HG03565 (cell line): ENCODE data around the gene MITF.
"Not testable (repeated sequence)": the region's sequence is repeated elsewhere in the genome, so short reads cannot be mapped to it uniquely, and the experiment has no call there.

Source experiments
- ATAC-seq: cut with Tn5 transposase; IDR thresholded peaks from one replicate; pipeline ENCODE4 v1.9.1; 2021; ENCODE audit warnings: mild to moderate bottlenecking, moderate library complexity; ENCODE audit not compliant: unreplicated experiment

The MITF gene

DNA sequence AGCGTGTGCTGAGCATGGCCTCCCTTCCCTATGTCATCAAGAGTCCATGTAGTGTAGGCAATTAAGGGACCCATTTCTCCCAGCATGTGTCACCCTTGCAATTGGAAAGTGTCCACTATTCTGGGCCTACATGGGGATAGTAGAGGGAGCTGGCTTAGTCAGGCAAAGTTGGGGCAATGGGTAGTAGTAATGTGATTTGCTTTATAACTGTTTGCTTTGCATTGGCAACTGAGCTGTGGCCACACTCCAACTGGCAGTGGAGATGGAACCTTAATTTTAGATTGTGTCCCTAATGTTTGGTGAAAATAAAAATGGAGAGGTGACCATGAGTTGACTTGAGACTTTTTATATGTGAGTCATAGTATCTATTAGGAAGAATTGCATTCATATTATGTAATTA is 162.5 kb downstream of the MITF start:
- ATAC-seq, result no peak

DNA sequence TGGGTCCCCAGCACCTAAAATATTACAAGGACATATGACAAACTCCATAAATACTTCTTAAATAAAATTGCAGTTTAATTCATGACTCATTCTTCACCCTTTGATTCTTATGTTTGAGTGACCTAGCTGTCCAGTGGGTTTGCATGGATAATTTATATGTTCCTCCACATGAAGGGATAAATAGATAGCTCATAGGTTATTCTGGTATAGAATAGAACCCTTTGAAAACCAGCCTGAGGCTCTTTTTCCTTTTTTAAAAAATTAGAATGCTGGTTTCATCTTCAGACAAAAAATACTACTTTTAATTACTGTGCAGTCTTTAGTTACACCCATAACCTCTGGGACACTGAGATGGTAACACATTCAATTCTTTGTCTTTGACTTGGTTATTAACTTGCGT is 163.1 kb downstream of the MITF start:
- no peak for ATAC-seq

DNA sequence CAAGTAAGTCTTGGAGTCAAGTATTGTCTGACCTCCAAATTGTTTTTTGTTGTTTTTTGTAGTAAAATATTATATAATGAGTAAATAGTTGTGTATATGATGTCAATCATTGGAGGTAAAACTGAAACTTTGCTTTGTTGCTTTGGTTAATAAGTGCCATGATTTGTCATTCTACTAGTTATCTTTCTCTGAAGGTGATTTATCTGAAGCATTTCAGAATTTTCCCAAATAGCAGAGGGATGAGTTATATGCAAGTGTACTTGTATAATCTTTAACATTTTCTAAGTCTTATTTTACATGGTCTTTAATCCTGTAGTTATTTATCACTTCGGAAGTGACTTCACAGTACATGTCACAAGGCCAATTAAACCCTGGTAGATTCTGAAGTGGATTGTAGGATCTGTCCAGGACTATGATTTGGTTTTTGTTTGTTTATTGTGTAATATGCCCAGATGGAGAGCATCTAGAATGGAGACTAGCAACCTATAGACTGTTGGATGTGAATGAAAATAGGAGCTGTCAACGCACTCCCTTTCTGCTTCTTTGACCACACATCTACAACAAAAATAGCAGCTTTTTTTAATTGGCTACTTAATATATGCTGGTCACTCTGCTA is 167.2 kb downstream of the MITF start:
- ATAC-seq, result no peak

DNA sequence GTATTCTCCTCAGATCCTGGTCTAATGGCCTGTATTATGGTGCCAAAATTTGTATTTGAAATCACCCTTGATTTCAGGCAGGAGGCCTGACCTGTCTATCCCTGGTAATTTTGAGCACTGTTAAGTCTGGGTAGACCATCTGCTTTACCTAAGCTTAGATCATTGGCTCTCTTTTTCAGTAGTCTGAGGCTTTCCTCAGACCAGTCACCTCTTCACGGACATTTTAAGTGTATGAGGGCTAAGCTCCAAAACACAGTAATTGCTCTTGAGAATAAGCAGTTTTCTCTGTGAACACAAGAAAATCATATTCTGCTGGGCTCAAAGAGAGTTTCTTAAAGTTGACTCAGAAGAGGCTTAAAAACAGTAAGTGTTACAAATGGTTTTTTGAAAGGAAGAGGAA is 168.3 kb downstream of the MITF start:
- no peak for ATAC-seq

DNA sequence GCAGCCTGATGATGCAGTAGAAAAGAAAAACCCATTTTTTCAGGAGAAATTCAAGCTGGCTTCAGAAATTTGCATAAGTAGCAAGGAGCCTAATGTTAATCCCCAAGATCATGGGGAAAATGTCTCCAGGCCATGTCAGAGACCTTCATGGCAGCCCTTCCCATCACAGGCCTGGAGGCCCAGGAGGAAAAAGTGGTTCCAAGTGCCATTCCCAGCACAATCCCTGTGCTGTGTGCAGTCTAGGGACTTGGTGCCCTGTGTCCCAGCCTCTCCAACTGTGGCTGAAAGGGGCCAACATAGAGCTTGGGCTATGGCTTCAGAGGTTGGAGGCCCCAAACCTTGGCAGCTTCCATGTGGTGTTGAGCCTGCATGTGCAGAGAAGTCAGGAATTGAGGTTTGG is 170.6 kb downstream of the MITF start:
- ATAC-seq, result not testable (repeated sequence)

DNA sequence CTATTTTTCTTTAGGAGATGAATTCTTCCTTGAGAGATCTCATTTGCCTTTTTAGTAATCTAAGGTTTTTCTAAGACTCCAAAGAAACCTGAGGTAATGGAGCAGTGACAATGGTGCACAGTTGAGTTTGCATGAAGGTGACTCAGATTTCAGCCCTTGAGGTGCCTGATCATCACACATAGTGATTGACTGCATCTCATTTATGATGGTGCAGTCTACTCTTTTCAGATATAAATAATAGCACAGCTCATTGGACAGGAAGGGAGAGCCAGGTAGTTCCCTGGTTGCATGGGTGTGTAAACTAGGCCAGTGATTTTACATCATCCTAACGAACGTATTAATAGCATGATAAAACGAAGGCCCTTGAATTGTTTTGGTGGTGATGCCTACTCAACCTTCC is 174.2 kb downstream of the MITF start:
- ATAC-seq, result no peak

DNA sequence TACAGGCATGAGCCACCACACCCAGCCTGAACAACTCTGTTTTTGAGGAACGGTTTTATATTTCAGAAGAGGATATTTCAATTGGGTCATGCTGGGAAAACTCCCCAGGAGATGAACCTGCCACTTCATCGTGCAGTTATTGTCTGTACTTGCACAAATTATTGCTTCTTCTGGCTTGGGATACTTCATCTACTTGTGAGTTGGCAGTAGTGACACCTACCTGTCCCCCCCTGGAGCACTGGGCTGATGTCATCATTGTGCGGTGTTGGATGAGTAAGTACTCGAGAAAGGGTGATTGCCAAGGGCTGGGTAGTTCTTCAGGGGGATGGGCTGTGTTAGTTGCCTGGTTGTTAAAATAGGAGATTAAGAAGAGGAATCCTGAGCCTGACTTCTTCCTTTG is 175.1 kb downstream of the MITF start:
- ATAC-seq, result no peak

DNA sequence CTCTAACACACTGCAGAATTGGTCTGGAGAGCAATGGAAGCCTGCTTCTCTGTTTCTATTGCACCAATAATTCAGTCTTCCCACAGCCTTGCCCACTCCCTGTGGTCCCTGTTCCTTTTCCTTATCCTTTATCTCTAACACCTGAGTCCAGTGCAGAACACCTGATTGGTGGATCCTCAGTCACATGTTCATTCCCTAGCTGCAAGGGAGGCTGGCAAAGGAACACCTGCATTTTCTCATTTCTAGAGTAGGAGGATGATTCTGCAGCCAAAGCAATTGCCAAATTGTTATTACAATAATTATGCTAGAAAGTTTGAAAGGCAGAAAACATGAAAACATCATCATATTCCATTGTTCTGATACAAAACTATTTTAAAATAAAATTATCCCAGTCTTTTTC is 176.5 kb downstream of the MITF start:
- no peak for ATAC-seq

DNA sequence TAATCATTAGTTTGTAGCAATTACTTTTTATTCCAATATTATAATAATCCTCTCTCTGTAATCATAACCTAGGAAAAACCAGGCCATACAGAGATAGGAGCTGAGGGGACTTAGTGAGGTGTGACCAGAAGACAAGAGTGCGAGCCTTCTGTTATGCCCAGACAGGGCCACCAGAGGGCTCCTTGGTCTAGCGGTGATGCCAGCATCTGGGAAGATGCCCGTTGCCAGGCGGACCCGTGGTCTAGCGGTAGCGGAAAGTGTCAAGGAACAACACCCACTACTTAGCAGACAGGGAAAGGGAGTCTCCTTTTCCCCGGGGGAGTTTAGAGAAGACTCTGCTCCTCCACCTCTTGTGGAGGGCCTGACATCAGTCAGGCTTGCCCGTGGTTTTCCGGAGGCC is 180.7 kb downstream of the MITF start:
- ATAC-seq, result not testable (repeated sequence)

DNA sequence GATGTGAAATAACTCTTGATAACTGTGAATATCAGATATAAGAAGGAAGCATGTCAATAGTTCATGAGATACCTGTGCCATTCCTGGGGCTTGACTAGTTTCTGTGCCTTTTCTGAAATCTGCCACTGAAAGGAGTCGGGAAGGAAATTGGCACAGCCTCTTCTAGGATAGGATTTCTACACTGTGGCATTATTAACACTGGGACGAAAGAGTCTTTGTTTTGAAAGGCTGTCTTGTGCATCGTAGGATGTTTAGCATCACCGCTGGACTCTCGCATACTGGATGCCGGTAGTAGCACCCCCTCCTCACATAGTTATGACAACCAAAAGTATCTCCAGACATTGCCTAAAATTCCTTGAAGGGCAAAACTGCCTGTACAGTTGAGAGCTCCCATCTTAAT is 182.4 kb downstream of the MITF start:
- no peak for ATAC-seq

DNA sequence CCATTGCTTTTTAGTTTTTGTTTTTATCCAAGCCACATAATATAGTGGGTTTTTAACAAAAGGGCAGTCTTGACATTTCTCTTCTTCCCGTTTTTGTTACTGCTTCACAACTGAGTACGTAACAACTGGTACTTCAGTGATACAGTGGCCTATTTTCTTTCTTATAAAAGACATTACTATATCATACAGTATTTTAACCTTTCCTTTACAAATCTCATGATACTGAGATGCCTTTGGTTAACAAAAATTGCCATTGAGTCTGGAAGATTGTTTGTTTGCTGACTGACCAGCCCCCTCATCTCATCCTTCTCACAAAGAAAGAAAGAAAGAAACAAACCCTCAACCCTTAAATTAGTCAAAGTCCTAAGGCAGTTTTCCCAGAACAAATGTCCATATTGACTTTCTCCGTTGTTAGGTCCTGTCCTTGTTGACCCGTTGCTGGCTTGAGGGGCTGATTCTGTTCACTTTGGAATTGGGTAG is 183.3 kb downstream of the MITF start:
- ATAC-seq, result no peak

DNA sequence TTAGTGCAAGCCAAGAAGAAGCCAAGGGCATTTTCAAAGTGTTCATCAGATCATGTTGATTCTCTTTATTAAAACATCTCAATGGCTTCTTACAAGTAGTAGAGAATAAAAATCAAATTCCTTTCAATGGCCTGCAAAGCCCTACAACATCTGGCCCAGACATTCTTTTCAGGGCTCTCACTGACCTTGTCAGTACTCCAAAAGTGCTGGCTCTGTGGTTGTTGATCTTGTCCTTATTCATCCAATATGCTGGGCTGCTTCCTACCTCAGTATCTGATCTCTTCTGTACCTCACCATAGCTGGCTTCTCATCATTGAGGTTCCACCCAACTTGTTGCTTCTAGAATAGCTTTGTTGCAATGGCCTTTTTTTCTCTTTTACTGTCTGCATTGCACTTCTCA is 186.2 kb downstream of the MITF start:
- ATAC-seq, result no peak

DNA sequence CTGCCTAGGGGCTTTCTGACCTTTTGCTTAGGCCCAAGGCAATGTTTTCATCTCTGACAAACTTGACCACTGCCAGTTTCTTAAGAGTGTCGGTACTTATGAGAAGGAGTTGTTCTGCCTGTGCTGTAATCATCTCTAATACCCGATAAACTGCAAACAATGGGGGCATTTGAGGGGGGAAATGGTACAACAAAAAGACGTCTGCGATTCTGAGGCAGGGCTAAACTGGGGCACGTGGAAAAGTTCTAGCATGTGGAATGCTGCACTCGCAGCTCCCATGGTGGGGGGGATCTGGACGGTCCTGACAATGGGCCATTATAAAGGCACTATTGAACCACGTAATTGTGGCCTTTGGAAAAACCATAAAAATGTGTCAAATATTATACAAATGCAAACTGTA is 187.1 kb downstream of the MITF start:
- ATAC-seq, result no peak

DNA sequence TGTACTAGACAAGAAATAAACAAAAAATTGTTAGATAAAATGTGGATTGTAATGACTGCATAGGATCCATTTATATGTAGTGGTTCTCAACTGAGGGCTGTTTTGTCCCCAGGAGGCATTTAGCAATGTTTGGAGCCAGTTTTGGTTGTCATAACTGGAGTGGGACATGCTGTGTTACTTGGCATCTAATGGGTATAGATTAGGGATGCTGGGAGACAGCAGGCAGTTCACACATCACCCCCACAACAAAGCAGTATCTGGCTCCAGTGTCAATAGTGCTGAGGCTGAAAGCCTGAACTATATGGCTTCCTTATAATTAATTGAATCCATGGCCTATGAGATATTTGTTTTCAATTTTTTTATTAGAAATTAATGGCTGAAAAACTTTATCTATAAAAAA is 188.3 kb downstream of the MITF start:
- ATAC-seq, result no peak

DNA sequence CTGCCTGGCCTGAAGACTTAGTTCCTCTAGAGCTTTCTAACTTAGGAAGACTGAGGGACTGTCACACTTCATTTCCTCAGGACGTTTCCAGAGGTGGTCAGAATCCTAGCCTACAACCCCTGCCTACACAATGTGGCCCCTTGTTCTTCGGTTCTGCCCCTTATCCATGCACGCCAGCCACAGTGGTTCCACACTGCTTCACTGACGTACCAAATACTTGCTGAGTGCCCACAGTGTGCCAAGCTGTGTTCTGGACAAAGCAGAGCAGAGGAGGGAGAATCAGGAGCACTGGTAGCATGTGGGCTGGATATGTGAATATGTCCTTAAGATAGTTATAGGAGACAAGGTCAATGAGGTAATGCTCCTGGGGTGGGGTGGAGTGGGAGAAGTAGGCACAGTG is 189.8 kb downstream of the MITF start:
- no peak for ATAC-seq

DNA sequence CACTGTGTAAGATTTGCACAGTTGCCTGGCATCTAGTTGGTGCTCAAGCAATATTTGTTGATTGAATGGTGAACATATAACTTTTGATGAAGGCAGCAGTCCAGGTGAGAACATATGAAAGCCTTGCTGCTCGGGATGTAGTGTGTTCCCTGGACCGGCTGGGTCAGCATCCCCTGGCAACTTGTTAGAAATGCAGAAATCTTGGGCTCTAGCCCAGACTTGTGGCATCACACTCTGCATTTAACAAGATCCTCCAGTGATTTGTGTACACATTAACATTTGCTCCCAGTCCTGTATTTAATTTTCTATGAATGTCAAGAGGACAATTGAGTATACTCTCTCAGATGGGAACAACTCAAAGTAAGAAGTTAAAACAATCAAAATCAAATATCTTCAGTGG is 191.3 kb downstream of the MITF start:
- ATAC-seq, result no peak

DNA sequence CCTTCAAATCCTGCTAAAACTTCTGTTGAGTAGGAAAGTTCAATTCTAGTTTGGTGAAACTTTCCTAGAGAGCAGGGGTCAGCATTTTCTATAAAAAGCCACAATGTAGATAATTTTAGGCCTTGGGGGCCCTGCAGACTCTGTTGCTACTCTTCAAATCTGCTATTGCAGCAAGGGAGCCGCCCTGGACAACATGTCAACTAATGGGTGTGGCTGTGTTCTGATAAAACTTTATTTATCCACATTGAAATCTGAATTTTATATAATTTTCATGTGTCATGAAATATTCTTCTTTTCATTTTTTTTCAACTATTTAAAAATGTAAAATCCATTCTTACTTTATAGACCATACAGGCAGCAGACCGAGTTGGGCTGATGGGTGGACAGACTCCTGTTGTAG is 192.8 kb downstream of the MITF start:
- ATAC-seq, result no peak

DNA sequence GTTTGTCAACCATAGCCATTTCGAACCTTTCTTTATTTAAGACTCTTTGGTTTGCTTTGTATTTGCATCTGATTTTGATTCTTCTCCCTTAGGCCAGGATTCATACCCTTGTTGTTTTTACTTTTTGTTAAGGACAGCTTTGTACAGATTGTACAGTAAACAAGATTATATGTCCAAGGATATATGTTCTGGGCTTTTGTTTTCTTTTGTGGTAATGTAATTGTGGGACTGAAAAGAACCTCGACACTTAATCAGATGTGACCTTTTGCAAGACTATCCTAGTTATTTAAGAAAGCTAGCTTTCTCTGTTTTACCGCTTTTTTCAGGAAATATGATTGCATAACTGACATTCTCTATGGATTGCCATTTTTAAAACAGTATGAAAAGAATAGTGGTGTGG is 193.2 kb downstream of the MITF start:
- no peak for ATAC-seq

DNA sequence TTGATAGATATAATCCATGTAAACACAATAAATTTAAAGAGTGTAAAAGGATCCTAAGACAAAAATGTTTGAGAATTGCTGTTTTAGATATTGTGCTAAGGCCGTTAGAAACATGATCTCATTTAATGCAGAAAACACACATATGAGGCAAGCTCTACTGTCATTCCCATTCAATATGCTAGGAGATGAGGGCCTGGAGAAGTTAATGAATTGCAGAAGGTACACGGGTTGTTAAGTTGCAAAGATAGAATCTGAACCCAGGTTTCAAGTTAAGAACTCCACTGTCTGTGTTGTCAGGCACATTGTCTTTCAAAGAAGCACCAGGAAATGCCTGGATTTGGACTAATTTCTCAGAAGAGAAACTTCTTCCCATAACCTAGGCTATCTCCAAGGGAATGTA is 195.1 kb downstream of the MITF start:
- ATAC-seq, result no peak

DNA sequence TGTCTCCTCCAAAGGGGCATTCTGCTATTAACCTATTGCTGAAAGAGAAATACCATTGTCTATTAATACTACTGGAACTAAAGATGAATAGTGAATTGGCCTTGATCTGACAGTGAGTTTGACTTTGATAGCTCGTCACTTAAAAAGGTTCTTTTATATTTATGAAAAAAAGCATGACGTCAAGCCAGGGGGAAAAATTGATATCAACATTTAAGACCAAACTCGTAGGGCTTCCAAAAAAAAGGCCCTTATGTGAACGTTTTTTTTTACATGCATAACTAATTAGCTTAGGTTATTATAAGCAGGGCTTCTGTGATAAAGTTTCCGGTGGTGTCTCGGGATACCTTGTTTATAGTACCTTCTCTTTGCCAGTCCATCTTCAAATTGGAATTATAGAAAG is 197.0 kb downstream of the MITF start:
- no peak for ATAC-seq

DNA sequence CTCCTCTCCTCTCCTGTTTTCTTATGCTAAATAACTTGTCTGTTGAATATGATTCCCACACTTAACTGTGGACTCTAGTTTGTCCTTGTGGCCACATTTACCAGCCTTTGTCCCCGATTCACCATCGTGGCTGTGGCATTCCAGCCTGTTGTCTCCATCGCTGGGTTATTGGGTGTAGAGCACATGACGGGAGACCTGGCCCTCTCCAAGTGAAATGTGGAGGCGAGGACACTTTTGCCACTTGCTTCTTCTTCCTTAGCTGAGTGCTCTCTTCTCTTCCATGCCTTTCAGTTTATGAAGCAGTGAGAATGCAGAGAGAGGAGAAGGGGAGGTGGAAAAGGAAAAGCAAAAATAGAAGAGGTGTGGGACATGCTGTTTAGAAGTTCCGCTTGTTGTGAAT is 198.8 kb downstream of the MITF start:
- no peak for ATAC-seq

DNA sequence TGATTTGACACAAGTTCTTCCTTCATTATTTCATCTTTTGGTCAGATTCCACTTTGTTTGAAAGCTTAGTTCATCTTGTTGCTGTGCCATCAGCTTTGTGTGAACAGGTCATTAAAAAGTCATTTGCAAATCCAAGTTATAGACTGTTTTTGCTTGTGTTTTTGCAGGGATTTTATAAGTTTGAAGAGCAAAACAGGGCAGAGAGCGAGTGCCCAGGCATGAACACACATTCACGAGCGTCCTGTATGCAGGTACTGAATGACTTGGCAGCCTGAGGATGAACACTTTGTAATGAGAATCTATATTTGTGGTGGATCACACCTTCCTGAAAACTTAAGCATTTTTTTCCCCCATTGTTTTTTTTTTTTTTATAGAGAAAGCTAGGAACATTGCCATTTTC is 199.7 kb downstream of the MITF start:
- no peak for ATAC-seq

DNA sequence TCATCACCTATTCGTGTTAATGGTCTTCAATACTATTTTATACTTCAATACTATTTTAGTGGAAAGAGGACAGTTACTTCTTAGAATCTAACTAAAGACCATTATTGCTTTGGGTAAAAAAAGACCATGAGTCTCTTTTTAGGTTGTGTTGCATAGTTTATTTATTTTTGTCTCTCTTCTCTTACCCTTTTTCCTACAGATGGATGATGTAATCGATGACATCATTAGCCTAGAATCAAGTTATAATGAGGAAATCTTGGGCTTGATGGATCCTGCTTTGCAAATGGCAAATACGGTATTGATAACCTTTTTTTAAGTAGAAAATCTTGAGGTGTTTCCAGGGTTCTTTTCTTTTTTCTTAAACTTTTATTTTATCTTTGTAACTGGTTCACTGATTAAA is 201.8 kb downstream of the MITF start:
- no peak for ATAC-seq
